DMS114 treated with DMSO at 0.1 percent for 48 hours (cell line): ENCODE measurements around the gene SLX4IP.

Experiments
- DNase-seq: peaks from one replicate; lab custom pipeline; 2025; ENCODE audit not compliant: unreplicated experiment; lab: John Stamatoyannopoulos, UW

Gene SLX4IP

DNA sequence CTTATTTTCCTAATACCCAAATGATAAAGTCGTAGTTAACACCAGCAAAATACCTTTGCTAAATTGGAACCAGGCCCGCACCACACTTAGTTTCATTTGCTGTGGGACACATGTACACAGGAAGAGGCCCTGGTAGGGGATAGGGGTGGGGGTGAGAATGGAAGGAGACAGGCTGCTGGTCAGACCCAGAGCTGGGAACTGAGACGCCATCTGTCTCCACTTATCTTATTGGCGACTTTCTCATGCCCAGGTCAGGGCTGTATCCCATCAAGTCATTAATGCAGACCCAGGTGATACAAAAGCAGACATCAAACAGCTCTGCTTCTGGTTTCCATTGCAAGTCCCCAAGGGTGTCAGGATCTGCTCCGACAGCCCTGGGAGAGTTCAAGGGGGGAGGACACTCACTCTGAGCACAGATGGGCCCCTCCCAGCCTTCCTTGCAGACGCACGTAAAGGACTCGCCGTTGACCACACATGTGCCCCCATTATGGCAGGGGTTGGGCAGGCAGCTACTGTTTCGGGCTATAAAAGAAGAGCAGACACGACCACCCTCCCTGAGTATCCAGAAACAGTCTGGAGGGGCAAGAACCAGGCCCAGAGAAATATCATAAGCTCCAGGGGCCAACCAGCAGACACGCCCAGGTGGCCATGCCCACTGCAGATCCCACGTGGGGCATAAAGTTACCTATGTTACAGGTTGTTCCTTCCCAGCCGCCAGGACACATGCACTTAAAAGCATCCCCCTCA, 209.5 kb downstream of the SLX4IP start:
- no peak for DNase-seq

- DNase-seq, result no peak
Observed at GRCh38 chr20:10645205-10645570, 210.1 kb downstream of the SLX4IP start.

DNA sequence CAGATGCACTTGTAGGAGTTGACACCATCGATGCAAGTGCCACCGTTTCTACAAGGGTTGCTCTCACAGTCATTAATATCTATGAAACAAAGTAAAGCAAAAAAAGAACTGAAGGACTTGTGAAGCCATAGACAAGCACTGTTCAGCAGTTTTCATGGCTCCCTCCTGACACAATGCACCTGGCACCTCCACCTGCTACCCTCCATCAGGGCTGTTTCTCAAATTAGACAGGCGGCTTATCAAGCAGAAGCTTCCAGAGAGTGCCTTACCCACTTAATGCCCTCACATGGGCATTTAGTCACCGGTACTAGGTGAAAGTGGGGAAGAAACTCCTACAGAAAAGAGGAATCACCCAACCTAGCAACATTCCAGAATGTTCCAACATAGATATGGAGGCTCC, 210.9 kb downstream of the SLX4IP start:
- no peak for DNase-seq

DNA sequence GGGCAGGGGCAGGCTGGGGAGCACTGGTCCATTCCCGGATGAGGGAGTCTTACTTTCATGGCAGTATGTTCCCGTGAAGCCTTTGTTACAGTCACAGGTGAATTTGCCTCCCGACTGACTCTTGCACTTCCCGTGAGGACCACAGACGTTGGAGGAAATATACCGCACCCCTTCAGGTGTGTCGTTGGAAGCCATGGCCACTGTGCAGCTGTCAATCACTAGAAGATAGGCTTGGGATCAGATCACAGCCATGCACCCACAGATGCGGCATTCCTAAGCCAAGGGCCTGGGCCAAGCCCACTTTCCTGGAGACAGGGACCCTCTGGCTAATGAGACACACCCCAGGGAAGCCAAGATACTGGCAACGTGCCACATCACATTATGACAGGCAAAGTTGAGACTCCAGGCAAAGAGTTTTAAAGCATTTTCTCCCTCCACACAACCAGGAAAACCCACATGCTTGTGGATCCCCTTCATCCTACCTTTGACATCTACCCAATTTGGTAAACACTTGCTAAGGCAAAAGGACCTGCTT, 211.8 kb downstream of the SLX4IP start:
- DNase-seq, result no peak

DNA sequence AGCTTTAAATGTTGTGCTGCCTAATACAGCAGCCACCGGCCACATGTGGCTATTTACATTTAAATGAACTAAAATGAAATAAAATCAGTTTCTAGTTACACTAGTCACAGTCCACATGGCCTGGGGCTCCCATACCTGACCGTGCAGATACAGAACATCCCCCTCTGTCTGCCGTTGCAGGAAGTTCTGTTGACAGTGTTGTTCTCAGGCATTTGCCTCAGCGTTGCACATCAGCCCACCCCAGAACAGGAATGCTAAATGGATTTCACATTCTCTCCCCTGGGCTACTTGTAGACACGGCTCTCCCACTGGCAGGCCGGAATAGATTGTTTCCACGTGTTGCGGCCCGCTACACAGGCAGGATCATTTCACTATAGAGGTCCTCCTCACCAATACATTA, 212.4 kb downstream of the SLX4IP start:
- no peak for DNase-seq

DNA sequence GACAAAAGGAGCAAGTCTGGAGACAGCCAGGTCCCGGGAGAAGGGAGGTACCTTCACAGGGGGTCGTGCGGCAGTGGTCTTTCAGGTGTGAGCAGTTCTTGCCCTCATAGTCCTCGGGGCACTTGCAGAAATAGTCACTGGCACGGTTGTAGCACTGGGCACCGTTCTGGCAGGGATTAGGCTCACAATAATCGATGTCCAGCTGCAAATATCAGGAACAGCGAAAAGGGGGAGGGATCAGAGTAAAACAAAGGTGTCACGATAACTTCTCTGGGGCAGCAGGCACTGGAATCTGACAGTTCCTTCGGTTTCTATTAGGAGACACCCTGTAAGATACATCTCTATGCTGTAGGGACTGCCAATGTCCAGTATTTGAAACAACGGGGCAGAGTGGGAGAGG, 212.8 kb downstream of the SLX4IP start:
- no peak for DNase-seq

DNA sequence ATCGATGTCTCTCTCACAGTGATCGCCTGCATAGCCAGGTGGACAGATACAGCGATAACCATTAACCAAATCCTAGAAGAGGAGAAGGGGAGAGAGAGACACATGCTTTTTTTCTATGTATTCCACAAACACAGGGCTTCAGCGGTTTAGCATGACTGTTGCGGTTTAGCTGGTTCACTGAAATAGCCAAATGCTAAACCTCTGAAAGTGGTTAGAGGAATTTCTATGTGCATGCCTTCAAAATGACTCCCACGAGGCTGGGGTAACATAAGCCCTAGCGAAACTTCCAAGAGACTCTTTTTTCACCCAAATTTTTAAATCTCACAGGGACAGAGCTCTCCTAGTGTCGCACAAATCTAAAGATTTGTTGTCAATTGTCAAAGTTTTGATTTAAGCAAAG, 213.5 kb downstream of the SLX4IP start:
- DNase-seq, result no peak

DNA sequence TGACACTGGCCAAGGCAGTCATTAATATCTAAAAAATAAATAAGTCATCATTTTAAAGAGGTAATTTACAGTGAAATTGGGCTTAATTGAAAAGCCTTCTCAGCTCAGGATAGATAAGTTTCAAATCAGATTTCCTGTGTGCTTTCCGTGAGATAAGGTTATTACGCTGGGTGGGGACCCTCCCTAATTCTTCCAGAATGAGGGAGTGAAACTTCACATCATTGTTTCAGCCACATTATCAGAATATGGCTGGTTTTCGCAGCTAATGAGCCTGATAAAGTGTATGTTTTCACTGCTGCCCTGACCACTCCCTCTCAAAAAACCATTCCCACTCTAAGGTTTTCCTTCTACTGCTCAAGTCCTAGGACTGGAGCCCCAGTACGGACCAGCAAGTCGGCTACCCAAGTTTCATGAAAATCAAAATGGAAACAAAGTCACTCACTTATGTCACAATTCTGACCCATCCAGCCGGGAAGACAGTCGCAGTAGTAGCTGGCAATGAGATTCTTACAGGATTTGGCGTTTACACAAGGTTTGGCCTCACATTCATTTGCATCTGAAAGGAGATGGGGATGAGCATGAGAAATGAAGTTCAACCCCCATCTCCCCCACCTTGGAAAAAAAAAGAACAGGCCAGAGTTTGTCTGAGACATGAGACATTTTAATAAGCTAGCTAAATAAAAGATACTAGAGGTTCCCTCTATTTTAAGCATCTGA, 214.1 kb downstream of the SLX4IP start:
- DNase-seq, result no peak

GRCh38 chr20:10649797-10650160, 214.7 kb downstream of the SLX4IP start:
- DNase-seq, result no peak

GRCh38 chr20:10651227-10651990, 216.3 kb downstream of the SLX4IP start:
- no peak for DNase-seq

GRCh38 chr20:10652185-10652584, 217.1 kb downstream of the SLX4IP start:
- DNase-seq, result no peak

DNA sequence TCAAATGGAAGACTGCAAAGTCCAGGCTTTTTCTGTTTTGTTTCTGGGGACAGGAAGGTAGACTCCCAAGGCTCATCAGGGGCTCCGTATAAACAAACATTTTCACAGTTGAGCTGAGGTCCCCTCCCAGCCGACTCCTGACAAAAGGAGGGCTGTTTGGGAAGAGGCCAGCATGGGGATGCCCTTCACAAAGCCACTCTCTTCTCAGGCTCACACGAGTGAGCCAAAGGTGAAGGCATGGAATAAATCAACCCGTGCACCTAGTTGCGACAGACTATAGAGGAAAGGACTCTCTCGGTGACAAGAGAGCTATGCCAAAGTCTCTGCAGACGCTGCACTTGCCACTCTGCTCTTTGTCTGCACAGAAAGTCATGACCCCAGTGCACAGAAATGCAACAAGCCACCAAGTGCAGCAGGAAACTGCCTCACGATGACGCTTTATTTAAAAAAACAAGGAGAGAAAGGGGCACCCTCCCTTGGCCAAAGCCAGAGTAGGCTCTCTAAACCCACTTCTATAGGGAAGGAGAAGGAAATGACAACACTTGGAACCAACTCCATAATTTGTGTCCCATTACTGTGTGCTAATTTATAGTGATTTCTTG, 217.7 kb downstream of the SLX4IP start:
- no peak for DNase-seq

- no peak for DNase-seq
Observed at GRCh38 chr20:10653599-10654249, 218.6 kb downstream of the SLX4IP start.

DNA sequence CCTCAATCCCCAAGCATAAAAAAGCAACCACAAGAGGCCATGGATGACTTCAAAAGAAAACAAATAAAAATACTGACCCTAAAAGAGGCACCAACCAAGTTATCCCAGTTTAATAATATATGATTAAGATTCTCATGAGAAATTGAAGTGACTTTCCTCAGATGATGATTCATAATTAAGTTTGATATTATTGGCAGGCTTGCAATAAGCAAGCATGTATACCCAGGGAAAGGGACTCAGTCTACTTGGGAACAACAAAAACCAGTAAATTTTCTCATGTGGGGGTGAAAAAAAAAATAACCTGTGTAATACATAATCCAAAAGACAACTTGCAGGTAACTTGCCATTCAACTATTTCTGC, 219.1 kb downstream of the SLX4IP start:
- no peak for DNase-seq

DNA sequence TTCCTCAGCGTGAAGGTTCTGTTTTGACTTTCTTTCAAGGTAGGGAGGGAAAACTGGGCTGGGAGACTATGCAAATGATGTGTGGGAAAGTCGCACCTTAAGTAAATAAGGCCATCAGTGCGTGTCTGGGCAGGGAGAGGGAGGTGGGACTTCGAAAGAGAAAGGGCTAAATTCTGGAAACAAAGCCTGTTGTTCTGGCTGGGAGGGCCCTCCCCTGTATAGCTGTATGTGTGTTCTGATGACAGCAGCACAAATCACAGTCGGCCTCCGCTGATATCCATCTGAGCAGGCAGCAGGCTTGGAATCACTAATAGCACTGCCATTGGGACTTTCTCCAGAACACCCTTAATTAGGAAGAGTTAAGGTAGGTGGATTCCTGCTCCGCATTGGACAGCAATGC, 219.5 kb downstream of the SLX4IP start:
- no peak for DNase-seq

- DNase-seq, result no peak
Observed at GRCh38 chr20:10655720-10656669, 220.9 kb downstream of the SLX4IP start.

GRCh38 chr20:10657453-10657852, 222.3 kb downstream of the SLX4IP start:
- DNase-seq, result no peak

GRCh38 chr20:10658051-10658823, 223.1 kb downstream of the SLX4IP start:
- no peak for DNase-seq
